Melanocyte of skin (primary cell): ENCODE data around the gene AADACL4. TPM values are rescaled to one million over a fixed set of nuclear protein-coding genes. Genes with fewer than 3 reads are reported as not detected.

ENCODE experiments used
- small RNA-seq, 2 donors: library from RNA; depleted of rRNA; stranded (forward); fragments of <200 nt; gene quantifications; one replicate each; pipeline ENCODE3, GENCODE V24; 2012
- total RNA-seq, 2 donors: library from RNA; depleted of rRNA; stranded (reverse); fragments of >200 nt; gene quantifications; 2 replicates each; pipeline ENCODE4 v1.2.3, GENCODE V29; 2012

The AADACL4 gene
- not detected for total RNA-seq

DNA sequence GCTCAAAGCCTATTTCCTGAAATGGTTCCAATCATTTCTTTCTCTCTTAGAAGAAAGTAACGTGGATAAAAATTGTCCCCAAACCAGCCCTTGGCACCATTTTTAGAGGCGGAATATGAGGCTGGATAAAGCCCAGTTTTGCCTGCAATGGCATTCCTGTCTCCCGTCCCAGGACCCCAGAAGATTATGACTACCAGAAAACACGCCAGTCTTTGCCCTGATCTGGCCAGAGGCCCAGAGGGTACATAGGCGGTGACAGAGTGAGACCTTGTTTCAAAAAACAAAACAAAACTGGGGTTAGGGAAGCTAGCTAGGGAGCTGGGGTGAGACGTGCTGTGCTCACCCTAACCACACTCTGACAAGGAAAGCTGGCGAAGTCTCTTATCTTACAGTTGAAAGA lies at the start of gene AADACL4:
Gene AADACL4 (plus strand): TSS at position 301 of the 400 bp plus-strand sequence. CDS start 462 bp downstream, outside the sequence.

DNA sequence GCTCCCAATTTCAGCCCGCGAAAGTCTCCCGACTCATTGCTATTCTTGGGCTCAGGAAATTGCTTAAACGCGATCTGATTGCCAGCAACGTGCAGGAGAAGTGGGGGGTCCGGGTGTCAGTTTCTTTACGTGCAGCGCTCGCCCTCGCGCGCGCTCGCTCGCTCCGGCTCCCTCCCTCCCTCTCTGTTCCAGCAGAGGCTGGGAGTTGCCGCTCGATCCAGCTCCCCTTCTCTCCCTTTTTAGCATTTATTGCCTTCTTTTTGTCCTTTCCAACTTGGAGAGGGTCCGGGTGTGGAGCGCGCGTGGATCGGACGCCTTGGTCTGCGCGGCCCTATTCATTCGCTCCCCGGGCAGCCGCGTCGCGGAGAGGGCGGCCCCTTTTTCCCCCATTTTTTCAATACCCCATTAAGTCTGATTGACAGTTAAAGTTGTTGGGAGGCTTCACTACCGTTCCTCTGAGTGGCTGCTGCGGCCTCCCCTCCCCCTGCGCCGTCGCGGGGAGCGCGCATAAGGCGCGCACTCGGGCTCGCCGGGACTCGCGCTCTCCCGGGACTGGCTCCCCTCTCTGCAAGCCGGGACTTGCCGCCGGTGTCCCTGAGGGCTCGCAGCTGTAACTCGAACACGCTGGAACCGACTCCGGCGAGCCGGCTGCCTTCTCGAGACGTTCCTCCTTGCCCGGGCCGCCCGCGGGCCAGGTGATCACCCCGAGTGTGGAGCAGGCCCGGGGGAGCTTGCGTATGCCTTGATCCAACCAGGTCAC lies 25.8 kb upstream of the AADACL4 start, which contains the start of gene DHRS3:
Gene DHRS3 (minus strand): TSS at position 310 of the 760 bp plus-strand sequence. CDS start 862 bp downstream, outside the sequence.

GRCh38 chr1:12715896-12716437 lies 72.1 kb downstream of the AADACL4 start, which contains the start of gene AADACL3:
TSS of gene AADACL3 (plus strand) at chr1:12716110. CDS start at chr1:12716177, 67 bp downstream.

Small RNA genes within 50 kb of the gene (small RNA-seq; reads per million reads assigned to genes)
- 0 reads per million in 2 donors for gene AC244670.1

Other genes starting within 250 kb of the AADACL4 start
- 10 to 100 TPM in 1 of 2 donors, 1 to 10 TPM in 1; 9.0 to 10.7 TPM for gene DHRS3, start 25.9 kb upstream of the AADACL4 start, total RNA-seq
- gene AADACL3, start 72.0 kb downstream of the AADACL4 start, total RNA-seq = not detected
- not detected for gene CFAP107, start 102.1 kb downstream of the AADACL4 start, total RNA-seq
- gene PRAMEF12, start 129.7 kb downstream of the AADACL4 start, total RNA-seq = not detected
- gene PRAMEF1, start 147.3 kb downstream of the AADACL4 start, total RNA-seq = not detected
- gene PRAMEF11, start 187.3 kb downstream of the AADACL4 start, total RNA-seq = not detected
- not detected for gene HNRNPCL1, start 204.6 kb downstream of the AADACL4 start, total RNA-seq
- gene PRAMEF2, start 213.0 kb downstream of the AADACL4 start, total RNA-seq = not detected
- not detected for gene PRAMEF4, start 242.1 kb downstream of the AADACL4 start, total RNA-seq